ENCODE data around the gene NFE2L1.

NFE2L1 gene

GRCh38 chr17:48100591-48101011 lies 52.4 kb downstream of the NFE2L1 start:
- H3K4me3 ChIP-seq (ENCODE audit: severe bottlenecking): peak overlapping the region; percentile 76
- H3K36me3 ChIP-seq (ENCODE audit: low read depth): peaks cover 26% of the 10 kb centered on the region
- ATAC-seq (ENCODE audit: low read depth): peak; percentile 41
- peaks cover 5% of the 10 kb centered on the region for H3K4me1 ChIP-seq (ENCODE audit: insufficient read depth, poor library complexity, severe bottlenecking)
- no peak for TF ChIP-seq CTCF (IDR thresholded peaks at IDR 0.05; ENCODE audit: poor library complexity, severe bottlenecking)
- DNase-seq (ENCODE audit: low spot score): peak; percentile 74
- no peaks in the 10 kb centered on the region for H3K27me3 ChIP-seq (ENCODE audit: insufficient read depth, poor library complexity, severe bottlenecking)
- H3K27ac ChIP-seq (ENCODE audit: poor library complexity, severe bottlenecking): peak overlapping the region; percentile 91
- H3K9me3 ChIP-seq (ENCODE audit: severe bottlenecking): no peaks in the 10 kb centered on the region

GRCh38 chr17:48101012-48101720 lies 53.0 kb downstream of the NFE2L1 start, which contains the start of gene CBX1:
Gene CBX1 (minus strand): TSS chr17:48101478. CDS start chr17:48077004, 24,474 bp downstream.
- no peaks in the 10 kb centered on the region for H3K27me3 ChIP-seq (ENCODE audit: insufficient read depth, poor library complexity, severe bottlenecking)
- no peak for TF ChIP-seq CTCF (IDR thresholded peaks at IDR 0.05; ENCODE audit: poor library complexity, severe bottlenecking)
- peaks cover 5% of the 10 kb centered on the region for H3K4me1 ChIP-seq (ENCODE audit: insufficient read depth, poor library complexity, severe bottlenecking)
- DNase-seq (ENCODE audit: low spot score) (peak; percentile 95), ATAC-seq (ENCODE audit: low read depth) (peak; percentile 93)
- peak within 1 kb of the TSS; percentile 91 for H3K27ac ChIP-seq (ENCODE audit: poor library complexity, severe bottlenecking)
- H3K4me3 ChIP-seq (ENCODE audit: severe bottlenecking): peak within 1 kb of the TSS; percentile 76
- H3K9me3 ChIP-seq (ENCODE audit: severe bottlenecking): no peaks in the 10 kb centered on the region
- peaks cover 21% of the 10 kb centered on the region for H3K36me3 ChIP-seq (ENCODE audit: low read depth)

- H3K27ac ChIP-seq (ENCODE audit: poor library complexity, severe bottlenecking): peak overlapping the region; percentile 91
- no peaks in the 10 kb centered on the region for H3K9me3 ChIP-seq (ENCODE audit: severe bottlenecking)
- no peak for ATAC-seq (ENCODE audit: low read depth)
- H3K36me3 ChIP-seq (ENCODE audit: low read depth): peaks cover 14% of the 10 kb centered on the region; the same call in 1 of the 2 replicates
- DNase-seq (ENCODE audit: low spot score): no peak
- no peak overlapping the region for H3K4me3 ChIP-seq (ENCODE audit: severe bottlenecking)
- peaks cover 5% of the 10 kb centered on the region for H3K4me1 ChIP-seq (ENCODE audit: insufficient read depth, poor library complexity, severe bottlenecking)
- H3K27me3 ChIP-seq (ENCODE audit: insufficient read depth, poor library complexity, severe bottlenecking): no peaks in the 10 kb centered on the region
- TF ChIP-seq CTCF (IDR thresholded peaks at IDR 0.05; ENCODE audit: poor library complexity, severe bottlenecking): no peak
Observed at GRCh38 chr17:48102043-48102750, 54.0 kb downstream of the NFE2L1 start.

- H3K27ac ChIP-seq (ENCODE audit: poor library complexity, severe bottlenecking): no peak overlapping the region
- no peak for TF ChIP-seq CTCF (IDR thresholded peaks at IDR 0.05; ENCODE audit: poor library complexity, severe bottlenecking)
- DNase-seq (ENCODE audit: low spot score): no peak
- no peaks in the 10 kb centered on the region for H3K27me3 ChIP-seq (ENCODE audit: insufficient read depth, poor library complexity, severe bottlenecking)
- no peak for ATAC-seq (ENCODE audit: low read depth)
- H3K36me3 ChIP-seq (ENCODE audit: low read depth): peaks cover 11% of the 10 kb centered on the region; the same call in 1 of the 2 replicates
- H3K4me1 ChIP-seq (ENCODE audit: insufficient read depth, poor library complexity, severe bottlenecking): peaks cover 5% of the 10 kb centered on the region
- H3K9me3 ChIP-seq (ENCODE audit: severe bottlenecking): no peaks in the 10 kb centered on the region
- no peak overlapping the region for H3K4me3 ChIP-seq (ENCODE audit: severe bottlenecking)
Observed at GRCh38 chr17:48102798-48103715, 54.9 kb downstream of the NFE2L1 start.
